ENCODE measurements around the gene RSPO3. TPM values are rescaled to one million over a fixed set of nuclear protein-coding genes. Genes with fewer than 3 reads are reported as not detected.

RSPO3 gene
- total and polyA plus RNA-seq, 9 of the 15 experiments (the other 6 are each of a cell fraction or from before 2014, with no cell fraction given) = not detected

- no peak overlapping the region for H3K4me2 ChIP-seq (ENCODE audit: insufficient read depth, low read length)
- BruUV-seq (replicated peaks) = no TSS peak
- no peaks in the 10 kb centered on the region for H4K20me1 ChIP-seq (replicated peaks; ENCODE audit: control insufficient read depth, insufficient read depth, low read length)
- TF ChIP-seq ZBTB8A (IDR thresholded peaks at IDR 0.05; ENCODE audit: partially characterized antibody) (no peak), NFIC (IDR thresholded peaks at IDR 0.05) (no peak), NFIX (CRISPR knock-in tag; IDR thresholded peaks at IDR 0.05; ENCODE audit: low read depth) (no peak), ZNF830 (CRISPR knock-in tag; IDR thresholded peaks at IDR 0.05) (no peak), KLF6 (CRISPR knock-in tag; IDR thresholded peaks at IDR 0.05; ENCODE audit: borderline replicate concordance) (no peak), EZH2 (IDR thresholded peaks at IDR 0.05; ENCODE audit: borderline replicate concordance, low read depth, low read length) (no peak), IRF1 (CRISPR knock-in tag; IDR thresholded peaks at IDR 0.05; ENCODE audit: borderline replicate concordance) (no peak), HEY1 (CRISPR knock-in tag; IDR thresholded peaks at IDR 0.05; ENCODE audit: borderline replicate concordance) (no peak), POLR2H (tag; IDR thresholded peaks at IDR 0.05; ENCODE audit: low read depth) (no peak), PHF21A (IDR thresholded peaks at IDR 0.05; ENCODE audit: borderline replicate concordance, low read depth) (no peak)
- TF ChIP-seq, protein P1, sequence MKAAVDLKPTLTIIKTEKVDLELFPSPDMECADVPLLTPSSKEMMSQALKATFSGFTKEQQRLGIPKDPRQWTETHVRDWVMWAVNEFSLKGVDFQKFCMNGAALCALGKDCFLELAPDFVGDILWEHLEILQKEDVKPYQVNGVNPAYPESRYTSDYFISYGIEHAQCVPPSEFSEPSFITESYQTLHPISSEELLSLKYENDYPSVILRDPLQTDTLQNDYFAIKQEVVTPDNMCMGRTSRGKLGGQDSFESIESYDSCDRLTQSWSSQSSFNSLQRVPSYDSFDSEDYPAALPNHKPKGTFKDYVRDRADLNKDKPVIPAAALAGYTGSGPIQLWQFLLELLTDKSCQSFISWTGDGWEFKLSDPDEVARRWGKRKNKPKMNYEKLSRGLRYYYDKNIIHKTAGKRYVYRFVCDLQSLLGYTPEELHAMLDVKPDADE (conservative IDR thresholded peaks at IDR 0.05; ENCODE audit: control insufficient read depth, low read depth, low read length) = no peak
- H3K9me1 ChIP-seq (ENCODE audit: control insufficient read depth, insufficient read depth, low read length) = no peaks in the 10 kb centered on the region
- H3K27me3 ChIP-seq (ENCODE audit: control insufficient read depth in 2 of 2, insufficient read depth in 2 of 2, low read length in 2 of 2) = peaks cover 0 to 12% of the 10 kb centered on the region in 2 experiments; a peak in 2 of 5 replicates
- no peak overlapping the region for H3K9ac ChIP-seq (ENCODE audit: insufficient read depth in 1 of 2, low read depth in 2 of 2, low read length in 2 of 2)
- DNase-seq (ENCODE audit: extremely low read depth in 1 of 4, low spot score in 3 of 4) = no peak
- no peaks in the 10 kb centered on the region for H3K36me3 ChIP-seq (ENCODE audit: control insufficient read depth, insufficient read depth, low read length)
- H3K4me1 ChIP-seq (replicated peaks in 1 of 2; ENCODE audit: control insufficient read depth in 2 of 2, insufficient read depth in 2 of 2, low read length in 2 of 2) = peaks cover 0 to 12% of the 10 kb centered on the region in 2 experiments; a peak in 1 of 5 replicates
- no peak for FAIRE-seq
- intact Hi-C loops (cut with micrococcal nuclease) = no loop called here
- no peak for ATAC-seq
- 0% methylated on average over 2 of the region's 2 CpGs for WGBS (ENCODE audit: insufficient coverage, low coverage, missing lambda C conversion rate)
- no peaks in the 10 kb centered on the region for H3K79me2 ChIP-seq (ENCODE audit: control insufficient read depth, insufficient read depth, low read length)
- in situ Hi-C loops (cut with MboI) = loop anchor here (25.0 kb wide), 1 partner anchor 1078 kb away; no protein-coding TSS in a partner anchor
- no peak overlapping the region for H3K4me3 ChIP-seq
- H3K27ac ChIP-seq (ENCODE audit: extremely low read depth, low read depth, low read length) = no peak overlapping the region
- ChIA-PET CTCF (ENCODE audit: low intra/inter-chr PET ratio) (no interaction called here), POLR2A (no interaction called here)
- no peaks in the 10 kb centered on the region for H3K9me3 ChIP-seq (replicated peaks; ENCODE audit: control insufficient read depth, insufficient read depth, low read depth, low read length)
- H2AFZ ChIP-seq (ENCODE audit: low read depth, low read length) = no peak overlapping the region
Measured at GRCh38 chr6:127115084-127115655, 3.3 kb upstream of the RSPO3 start.

All from K562 (cell line).